Measurements from ENCODE around the gene PGBD5. TPM values are rescaled to one million over a fixed set of nuclear protein-coding genes. Genes with fewer than 3 reads are reported as not detected.

Gene PGBD5
- polyA plus RNA-seq, 1 of the 3 experiments (the other 2 are of a cell fraction), result 0.15 TPM

DNA sequence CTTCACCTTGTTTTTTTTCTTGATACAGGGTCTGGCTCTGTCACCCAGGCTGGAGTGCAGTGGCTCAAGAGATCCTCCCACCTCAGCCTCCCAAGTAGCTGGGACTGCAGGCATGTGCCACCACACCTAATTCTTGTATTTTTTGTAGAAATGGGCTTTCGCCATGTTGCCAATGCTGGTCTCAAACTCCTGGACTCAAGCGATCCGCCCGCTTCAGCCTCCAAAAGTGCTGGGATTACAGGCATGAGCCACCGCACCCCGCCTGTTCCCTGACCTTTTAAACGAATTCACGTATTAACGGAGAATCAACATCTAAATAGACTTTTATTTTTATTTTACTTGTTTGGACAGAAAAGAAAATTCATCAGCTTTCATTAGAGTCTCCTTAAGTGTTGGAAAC, 104.8 kb downstream of the PGBD5 start (continued):
- TF ChIP-seq, protein P1, sequence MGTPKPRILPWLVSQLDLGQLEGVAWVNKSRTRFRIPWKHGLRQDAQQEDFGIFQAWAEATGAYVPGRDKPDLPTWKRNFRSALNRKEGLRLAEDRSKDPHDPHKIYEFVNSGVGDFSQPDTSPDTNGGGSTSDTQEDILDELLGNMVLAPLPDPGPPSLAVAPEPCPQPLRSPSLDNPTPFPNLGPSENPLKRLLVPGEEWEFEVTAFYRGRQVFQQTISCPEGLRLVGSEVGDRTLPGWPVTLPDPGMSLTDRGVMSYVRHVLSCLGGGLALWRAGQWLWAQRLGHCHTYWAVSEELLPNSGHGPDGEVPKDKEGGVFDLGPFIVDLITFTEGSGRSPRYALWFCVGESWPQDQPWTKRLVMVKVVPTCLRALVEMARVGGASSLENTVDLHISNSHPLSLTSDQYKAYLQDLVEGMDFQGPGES (IDR thresholded peaks at IDR 0.05; ENCODE audit: low read depth, low read length), result no peak
- TF ChIP-seq, protein P2, sequence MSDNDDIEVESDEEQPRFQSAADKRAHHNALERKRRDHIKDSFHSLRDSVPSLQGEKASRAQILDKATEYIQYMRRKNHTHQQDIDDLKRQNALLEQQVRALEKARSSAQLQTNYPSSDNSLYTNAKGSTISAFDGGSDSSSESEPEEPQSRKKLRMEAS (IDR thresholded peaks at IDR 0.05; ENCODE audit: low read depth), result no peak
- TF ChIP-seq MEF2A (IDR thresholded peaks at IDR 0.05; ENCODE audit: borderline replicate concordance, low read depth), result no peak
- no peak for TF ChIP-seq SMC3 (IDR thresholded peaks at IDR 0.05; ENCODE audit: low read depth, low read length)
- TF ChIP-seq CHD2 (IDR thresholded peaks at IDR 0.05; ENCODE audit: low read length, partially characterized antibody), result no peak
- no peak for TF ChIP-seq RFX5 (IDR thresholded peaks at IDR 0.05; ENCODE audit: low read length)
- TF ChIP-seq GABPA (IDR thresholded peaks at IDR 0.05; ENCODE audit: low read depth), result no peak
- TF ChIP-seq, protein P3, sequence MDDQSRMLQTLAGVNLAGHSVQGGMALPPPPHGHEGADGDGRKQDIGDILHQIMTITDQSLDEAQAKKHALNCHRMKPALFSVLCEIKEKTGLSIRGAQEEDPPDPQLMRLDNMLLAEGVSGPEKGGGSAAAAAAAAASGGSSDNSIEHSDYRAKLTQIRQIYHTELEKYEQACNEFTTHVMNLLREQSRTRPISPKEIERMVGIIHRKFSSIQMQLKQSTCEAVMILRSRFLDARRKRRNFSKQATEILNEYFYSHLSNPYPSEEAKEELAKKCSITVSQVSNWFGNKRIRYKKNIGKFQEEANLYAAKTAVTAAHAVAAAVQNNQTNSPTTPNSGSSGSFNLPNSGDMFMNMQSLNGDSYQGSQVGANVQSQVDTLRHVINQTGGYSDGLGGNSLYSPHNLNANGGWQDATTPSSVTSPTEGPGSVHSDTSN (IDR thresholded peaks at IDR 0.05), result no peak
- TF ChIP-seq TCF12 (IDR thresholded peaks at IDR 0.05), result no peak

DNA sequence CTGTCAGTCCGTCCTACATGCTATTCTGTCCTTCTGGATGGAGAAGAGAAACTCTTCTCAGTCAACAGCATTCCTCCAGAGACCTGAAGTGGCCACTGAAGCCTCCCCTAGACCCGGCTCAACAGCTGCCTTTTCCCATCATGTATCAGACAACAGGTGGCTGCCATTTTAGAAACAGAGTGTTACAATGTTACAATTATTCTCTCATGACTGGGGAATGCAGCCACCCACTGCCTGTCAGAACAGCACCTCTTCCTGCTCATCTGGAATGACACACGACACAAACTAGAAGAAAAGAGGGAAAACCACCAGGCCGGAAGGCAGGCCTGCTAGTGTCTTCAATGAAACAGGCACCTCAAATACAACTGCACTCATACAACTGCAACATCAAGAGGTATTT, 105.3 kb downstream of the PGBD5 start:
- peaks cover 0 to 9% of the 10 kb centered on the region in 2 experiments; a peak in 1 of 4 replicates for H3K4me1 ChIP-seq (ENCODE audit: control insufficient read depth in 1 of 2, insufficient read depth in 2 of 2, low read depth in 1 of 2, low read length in 1 of 2)
- no peaks in the 10 kb centered on the region for H3K9me3 ChIP-seq
- TF ChIP-seq JUND (IDR thresholded peaks at IDR 0.05) (no peak), GABPA (IDR thresholded peaks at IDR 0.05; ENCODE audit: low read depth) (no peak), FOXJ3 (CRISPR knock-in tag; IDR thresholded peaks at IDR 0.05) (no peak), MEF2A (IDR thresholded peaks at IDR 0.05; ENCODE audit: borderline replicate concordance, low read depth) (no peak), TCF12 (IDR thresholded peaks at IDR 0.05) (no peak), POLR2AphosphoS5 (IDR thresholded peaks at IDR 0.05; ENCODE audit: low read depth, low read length) (no peak), NRF1 (IDR thresholded peaks at IDR 0.05; ENCODE audit: low read depth, low read length) (no peak), CHD2 (IDR thresholded peaks at IDR 0.05; ENCODE audit: low read length, partially characterized antibody) (no peak), MXI1 (IDR thresholded peaks at IDR 0.05; ENCODE audit: low read depth, low read length) (no peak), RFX5 (IDR thresholded peaks at IDR 0.05; ENCODE audit: low read length) (no peak), NFIC (IDR thresholded peaks at IDR 0.05; ENCODE audit: borderline replicate concordance) (no peak), FOXM1 (IDR thresholded peaks at IDR 0.05; ENCODE audit: low read depth) (no peak), YY1 (IDR thresholded peaks at IDR 0.05; ENCODE audit: low read depth) (no peak)
- TF ChIP-seq, protein P4, sequence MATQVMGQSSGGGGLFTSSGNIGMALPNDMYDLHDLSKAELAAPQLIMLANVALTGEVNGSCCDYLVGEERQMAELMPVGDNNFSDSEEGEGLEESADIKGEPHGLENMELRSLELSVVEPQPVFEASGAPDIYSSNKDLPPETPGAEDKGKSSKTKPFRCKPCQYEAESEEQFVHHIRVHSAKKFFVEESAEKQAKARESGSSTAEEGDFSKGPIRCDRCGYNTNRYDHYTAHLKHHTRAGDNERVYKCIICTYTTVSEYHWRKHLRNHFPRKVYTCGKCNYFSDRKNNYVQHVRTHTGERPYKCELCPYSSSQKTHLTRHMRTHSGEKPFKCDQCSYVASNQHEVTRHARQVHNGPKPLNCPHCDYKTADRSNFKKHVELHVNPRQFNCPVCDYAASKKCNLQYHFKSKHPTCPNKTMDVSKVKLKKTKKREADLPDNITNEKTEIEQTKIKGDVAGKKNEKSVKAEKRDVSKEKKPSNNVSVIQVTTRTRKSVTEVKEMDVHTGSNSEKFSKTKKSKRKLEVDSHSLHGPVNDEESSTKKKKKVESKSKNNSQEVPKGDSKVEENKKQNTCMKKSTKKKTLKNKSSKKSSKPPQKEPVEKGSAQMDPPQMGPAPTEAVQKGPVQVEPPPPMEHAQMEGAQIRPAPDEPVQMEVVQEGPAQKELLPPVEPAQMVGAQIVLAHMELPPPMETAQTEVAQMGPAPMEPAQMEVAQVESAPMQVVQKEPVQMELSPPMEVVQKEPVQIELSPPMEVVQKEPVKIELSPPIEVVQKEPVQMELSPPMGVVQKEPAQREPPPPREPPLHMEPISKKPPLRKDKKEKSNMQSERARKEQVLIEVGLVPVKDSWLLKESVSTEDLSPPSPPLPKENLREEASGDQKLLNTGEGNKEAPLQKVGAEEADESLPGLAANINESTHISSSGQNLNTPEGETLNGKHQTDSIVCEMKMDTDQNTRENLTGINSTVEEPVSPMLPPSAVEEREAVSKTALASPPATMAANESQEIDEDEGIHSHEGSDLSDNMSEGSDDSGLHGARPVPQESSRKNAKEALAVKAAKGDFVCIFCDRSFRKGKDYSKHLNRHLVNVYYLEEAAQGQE (IDR thresholded peaks at IDR 0.05; ENCODE audit: low read depth, low read length), result no peak
- TF ChIP-seq, protein P3 (IDR thresholded peaks at IDR 0.05), result no peak
- TF ChIP-seq, protein P5, sequence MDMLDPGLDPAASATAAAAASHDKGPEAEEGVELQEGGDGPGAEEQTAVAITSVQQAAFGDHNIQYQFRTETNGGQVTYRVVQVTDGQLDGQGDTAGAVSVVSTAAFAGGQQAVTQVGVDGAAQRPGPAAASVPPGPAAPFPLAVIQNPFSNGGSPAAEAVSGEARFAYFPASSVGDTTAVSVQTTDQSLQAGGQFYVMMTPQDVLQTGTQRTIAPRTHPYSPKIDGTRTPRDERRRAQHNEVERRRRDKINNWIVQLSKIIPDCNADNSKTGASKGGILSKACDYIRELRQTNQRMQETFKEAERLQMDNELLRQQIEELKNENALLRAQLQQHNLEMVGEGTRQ (IDR thresholded peaks at IDR 0.05; ENCODE audit: borderline replicate concordance, low read depth, low read length), result no peak
- H4K20me1 ChIP-seq (ENCODE audit: insufficient read depth), result no peaks in the 10 kb centered on the region
- H3K27ac ChIP-seq (ENCODE audit: low read depth in 2 of 2, low read length in 1 of 2), result no peak overlapping the region
- no peaks in the 10 kb centered on the region for H3F3A ChIP-seq (replicated peaks; ENCODE audit: insufficient read depth)
- no peak for DNase-seq
- no peak overlapping the region for H2AFZ ChIP-seq (ENCODE audit: low read depth)
- no peaks in the 10 kb centered on the region for H3K79me2 ChIP-seq (ENCODE audit: insufficient read depth)
- 32% methylated on average over 4 of the region's 4 CpGs for WGBS (ENCODE audit: low lambda C conversion rate)
- POLR2A ChIA-PET, result no interaction called here
- no peaks in the 10 kb centered on the region for H3K27me3 ChIP-seq (ENCODE audit: insufficient read depth)
- H3K9me2 ChIP-seq, result no peaks in the 10 kb centered on the region
- CTCF ChIA-PET, result interaction anchor here (1.0 kb wide), 1 partner anchor 23 kb away, joined by 3 read pairs; no protein-coding TSS in a partner anchor
- H3K36me3 ChIP-seq (replicated peaks in 1 of 2; ENCODE audit: control insufficient read depth in 1 of 2, insufficient read depth in 2 of 2, low read length in 1 of 2), result no peaks in the 10 kb centered on the region
- H3K4me3 ChIP-seq (ENCODE audit: low read depth in 2 of 2, low read length in 1 of 2), result no peak overlapping the region
- no peak overlapping the region for H3K9ac ChIP-seq
- H3K4me2 ChIP-seq, result no peak overlapping the region

Measured in SK-N-SH (cell line).